Frontal cortex (tissue), 4 donors: Measurements from ENCODE around the gene OR4K2. TPM values are rescaled to one million over a fixed set of nuclear protein-coding genes. Genes with fewer than 3 reads are reported as not detected.
A peak's percentile ranks its signal among the peaks of the same experiment; 100 is the strongest.
"Not testable (repeated sequence)": the region's sequence is repeated elsewhere in the genome, so short reads cannot be mapped to it uniquely, and the experiment has no call there.

Experiments
- DNase-seq, 2 donors: peaks; one replicate each; pipeline ENCODE4 v3.0.0; 2012; ENCODE audit warnings: low spot score in 2 of 2
- FAIRE-seq: peaks from 2 replicates; lab custom pipeline; 2012; peaks lifted over from hg19 to GRCh38; lab: Jason Lieb, UNC
- total RNA-seq: library from RNA; depleted of rRNA; stranded (reverse); fragments of >200 nt; gene quantifications from one replicate; pipeline ENCODE4 v1.2.3, GENCODE V29; 2014
- donor health status: control.
- donor health status: control.
- donor health status: control.

Gene OR4K2, protein sequence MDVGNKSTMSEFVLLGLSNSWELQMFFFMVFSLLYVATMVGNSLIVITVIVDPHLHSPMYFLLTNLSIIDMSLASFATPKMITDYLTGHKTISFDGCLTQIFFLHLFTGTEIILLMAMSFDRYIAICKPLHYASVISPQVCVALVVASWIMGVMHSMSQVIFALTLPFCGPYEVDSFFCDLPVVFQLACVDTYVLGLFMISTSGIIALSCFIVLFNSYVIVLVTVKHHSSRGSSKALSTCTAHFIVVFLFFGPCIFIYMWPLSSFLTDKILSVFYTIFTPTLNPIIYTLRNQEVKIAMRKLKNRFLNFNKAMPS
- not detected for total RNA-seq

DNA sequence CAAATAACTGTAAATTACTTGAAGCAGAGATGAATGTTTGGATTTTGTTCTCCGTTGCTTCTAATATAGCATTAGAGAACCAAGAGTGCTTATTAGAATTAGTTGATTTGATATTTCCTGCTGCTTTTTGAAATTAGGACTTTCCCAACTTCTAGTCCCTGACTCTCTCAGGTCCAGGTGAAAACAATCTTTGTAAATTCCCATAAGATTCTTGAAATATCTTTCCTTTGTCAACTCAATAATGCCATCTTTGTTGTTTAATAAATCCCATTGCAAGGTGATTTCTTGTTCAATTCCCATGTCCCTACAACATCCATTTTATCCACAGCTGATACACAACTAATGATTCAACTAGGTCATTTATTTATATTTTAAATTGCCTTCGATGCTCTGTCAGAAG, at the start of gene OR4K2:
TSS of gene OR4K2 (plus strand) at position 301 of the 400 bp plus-strand sequence. CDS start 1,126 bp downstream, outside the sequence.
- FAIRE-seq, result no peak
- no peak for DNase-seq

DNA sequence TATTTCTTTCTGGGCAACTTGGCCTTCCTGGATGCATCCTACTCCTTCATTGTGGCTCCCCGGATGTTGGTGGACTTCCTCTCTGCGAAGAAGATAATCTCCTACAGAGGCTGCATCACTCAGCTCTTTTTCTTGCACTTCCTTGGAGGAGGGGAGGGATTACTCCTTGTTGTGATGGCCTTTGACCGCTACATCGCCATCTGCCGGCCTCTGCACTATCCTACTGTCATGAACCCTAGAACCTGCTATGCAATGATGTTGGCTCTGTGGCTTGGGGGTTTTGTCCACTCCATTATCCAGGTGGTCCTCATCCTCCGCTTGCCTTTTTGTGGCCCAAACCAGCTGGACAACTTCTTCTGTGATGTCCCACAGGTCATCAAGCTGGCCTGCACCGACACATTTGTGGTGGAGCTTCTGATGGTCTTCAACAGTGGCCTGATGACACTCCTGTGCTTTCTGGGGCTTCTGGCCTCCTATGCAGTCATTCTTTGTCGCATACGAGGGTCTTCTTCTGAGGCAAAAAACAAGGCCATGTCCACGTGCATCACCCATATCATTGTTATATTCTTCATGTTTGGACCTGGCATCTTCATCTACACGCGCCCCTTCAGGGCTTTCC, 47.2 kb upstream of the OR4K2 start:
- not testable (repeated sequence) for DNase-seq

DNA sequence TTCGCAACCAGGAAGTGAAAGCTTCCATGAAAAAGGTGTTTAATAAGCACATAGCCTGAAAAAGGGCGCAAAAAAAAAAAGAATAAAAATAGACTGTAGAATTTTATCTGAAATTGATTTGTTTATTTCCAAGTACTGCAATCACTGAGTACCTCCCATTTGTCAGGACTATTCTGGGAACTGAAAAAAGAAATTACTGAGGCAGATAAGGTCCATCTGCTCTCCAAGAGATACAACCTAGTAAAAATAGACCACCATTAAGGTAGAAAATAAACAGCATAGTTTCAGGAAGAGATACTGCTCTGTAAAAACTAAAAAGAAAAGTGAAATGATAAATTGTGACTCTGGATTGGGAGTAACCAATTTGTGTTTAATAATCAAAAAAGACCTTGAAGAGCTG, 46.6 kb upstream of the OR4K2 start:
- FAIRE-seq (no peak), DNase-seq (no peak)

More for the DNA sequence above, 47.2 kb upstream of the OR4K2 start:
- FAIRE-seq, result not testable (repeated sequence)

DNA sequence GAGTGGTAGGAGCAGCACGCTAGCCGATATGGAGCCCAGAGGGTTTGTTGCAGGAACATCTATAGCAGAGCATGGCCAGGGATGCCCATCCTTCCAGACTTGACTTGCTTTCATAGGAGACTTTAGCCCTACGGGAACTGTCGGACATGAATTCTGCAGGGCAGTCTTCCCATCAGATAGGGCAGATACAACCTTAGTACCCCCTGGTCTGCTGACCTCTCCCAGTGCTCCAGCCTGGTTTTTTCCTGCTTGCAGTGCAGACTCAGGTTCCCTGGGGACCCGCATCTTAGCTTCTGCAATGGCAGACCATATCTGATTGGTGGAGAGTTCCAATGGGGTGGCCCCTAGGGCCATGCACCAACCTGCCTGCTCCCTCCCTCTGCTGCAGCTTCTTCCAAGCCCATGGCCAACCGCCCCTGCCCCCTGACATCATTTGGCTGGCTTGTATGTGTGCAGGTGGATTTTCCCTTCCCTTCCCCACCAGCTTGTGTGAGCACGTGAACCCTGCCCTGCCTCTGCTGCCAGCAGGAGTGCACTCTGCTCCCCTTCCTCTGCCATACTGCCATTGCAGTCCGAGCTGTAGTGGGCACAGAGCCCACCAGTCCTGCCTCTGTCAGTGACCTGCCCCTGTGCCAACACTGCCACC, 40.6 kb upstream of the OR4K2 start:
- DNase-seq, FAIRE-seq: not testable (repeated sequence)

DNA sequence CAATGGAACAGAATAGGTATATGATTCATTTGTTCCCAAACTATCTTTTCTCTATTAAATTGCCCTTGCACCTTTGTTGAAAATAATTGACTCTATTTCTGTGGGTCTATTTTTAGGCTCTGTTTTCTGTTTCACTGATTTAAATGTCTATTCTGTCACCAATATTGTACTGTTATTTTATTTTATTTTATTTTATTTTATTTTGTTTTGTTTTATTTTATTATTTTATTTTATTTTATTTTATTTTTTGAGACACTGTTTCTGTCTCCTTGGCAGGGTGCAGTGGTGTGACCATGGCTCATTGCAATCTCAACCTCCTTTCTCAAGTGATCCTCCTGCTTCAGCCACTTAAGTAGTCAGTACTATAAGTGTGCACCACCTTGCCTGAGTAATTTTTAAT, 36.5 kb upstream of the OR4K2 start:
- DNase-seq (no peak), FAIRE-seq (peak; percentile 57)

DNA sequence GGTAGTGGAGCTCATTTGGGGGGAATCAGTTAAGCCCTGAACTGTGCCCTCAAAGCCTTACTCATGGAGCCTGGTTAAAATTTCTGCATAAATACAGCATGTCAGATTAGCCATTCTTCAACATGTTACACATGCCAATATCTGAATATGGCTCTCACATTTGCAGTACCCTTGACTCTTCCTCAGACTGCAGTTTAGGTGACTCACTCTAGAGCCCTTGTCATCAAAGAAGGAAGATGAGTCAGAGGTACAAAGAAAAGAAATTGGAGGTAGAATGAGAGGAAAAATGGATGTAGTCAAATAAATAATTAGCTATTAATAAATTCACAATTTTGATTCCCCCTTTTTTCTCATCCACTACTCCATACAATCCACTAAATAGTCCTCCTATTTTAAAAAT, 23.6 kb upstream of the OR4K2 start:
- no peak for DNase-seq
- FAIRE-seq, result no peak

DNA sequence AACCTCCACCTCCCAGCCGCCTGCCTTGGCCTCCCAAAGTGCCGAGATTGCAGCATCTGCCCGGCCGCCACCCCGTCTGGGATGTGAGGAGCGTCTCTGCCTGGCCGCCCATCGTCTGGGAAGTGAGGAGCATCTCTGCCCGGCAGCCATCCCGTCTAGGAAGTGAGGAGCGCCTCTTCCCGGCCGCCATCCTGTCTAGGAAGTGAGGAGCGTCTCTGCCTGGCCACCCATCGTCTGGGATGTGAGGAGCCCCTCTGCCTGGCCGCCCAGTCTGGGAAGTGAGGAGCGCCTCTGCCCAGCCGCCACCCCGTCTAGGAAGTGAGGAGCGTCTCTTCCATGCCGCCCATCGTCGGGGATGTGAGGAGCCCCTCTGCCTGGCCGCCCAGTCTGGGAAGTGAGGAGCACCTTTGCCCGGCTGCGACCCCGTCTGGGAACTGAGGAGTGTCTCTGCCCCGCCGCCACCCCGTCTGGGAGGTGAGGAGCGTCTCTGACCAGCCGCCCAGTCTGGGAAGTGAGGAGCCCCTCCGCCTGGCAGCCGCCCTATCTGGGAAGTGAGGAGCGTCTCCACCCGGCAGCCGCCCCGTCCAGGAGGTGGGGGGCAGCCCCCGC, 8.8 kb upstream of the OR4K2 start:
- not testable (repeated sequence) for FAIRE-seq, DNase-seq

DNA sequence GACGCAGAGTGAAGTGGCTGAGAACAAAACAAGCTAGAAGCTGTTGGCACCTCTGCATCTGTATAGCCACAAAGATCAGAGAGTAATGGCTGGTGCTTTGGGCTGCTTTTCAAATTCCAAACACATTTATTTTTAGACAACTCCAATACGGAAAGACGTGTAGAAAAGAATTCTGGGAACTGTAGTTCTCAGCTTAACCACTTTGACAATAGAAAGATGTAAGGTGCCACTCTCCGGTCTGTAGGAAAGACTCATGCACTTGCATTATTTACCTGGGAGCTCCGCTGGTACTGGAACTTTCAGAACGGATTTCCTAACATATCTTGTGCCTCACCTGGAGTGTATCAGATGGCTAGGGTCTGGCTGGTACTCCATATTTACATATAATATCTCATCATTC, 1.8 kb upstream of the OR4K2 start:
- no peak for FAIRE-seq
- no peak for DNase-seq

DNA sequence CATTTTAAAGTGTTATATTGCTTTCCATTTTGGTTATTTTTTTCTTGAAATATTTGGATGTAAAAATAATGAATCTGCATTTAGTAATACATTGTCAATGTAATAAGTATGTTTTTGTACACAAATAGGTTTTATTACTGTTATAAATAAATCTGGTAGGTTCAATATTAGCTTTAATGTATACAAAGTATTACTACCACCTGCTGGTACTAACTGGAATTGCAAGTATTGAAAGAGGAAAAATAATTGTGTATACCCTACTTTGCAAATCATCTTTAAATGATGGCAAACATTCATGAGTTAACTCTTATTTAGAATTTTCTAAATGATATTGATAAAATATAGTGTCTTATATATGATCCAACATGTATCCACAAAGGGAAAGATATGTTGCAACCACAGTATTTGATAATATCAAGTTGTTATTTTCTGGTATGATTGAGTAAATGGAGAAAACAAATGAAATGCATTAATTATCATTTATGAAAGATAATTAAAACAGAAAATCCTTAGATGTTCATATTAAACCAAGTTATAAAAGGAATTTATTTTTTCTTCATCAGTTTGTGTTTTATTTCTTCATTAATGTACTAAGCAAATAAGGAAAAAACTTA, 3.2 kb downstream of the OR4K2 start:
- FAIRE-seq (peak; percentile 98), DNase-seq (no peak)

DNA sequence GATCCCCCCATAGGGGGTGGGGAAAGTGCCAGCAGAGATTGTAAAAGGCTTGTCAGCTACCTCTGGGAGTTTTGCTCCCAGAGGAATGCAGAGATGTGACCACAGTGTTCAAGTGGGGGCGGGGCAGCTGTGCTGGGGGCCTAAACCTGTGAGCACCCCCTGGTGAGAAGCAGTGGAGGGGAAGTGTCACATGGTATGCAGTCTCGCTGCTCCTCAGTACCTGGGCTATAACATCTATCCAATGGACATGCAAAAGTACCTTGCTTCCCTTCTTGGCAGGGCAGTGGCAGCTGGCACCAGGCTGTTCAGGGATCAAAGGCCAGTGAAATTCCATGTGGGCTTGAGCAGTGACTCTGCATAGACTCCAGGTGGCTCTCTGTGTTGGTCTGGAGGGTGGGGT, 20.3 kb downstream of the OR4K2 start:
- no peak for DNase-seq
- no peak for FAIRE-seq

DNA sequence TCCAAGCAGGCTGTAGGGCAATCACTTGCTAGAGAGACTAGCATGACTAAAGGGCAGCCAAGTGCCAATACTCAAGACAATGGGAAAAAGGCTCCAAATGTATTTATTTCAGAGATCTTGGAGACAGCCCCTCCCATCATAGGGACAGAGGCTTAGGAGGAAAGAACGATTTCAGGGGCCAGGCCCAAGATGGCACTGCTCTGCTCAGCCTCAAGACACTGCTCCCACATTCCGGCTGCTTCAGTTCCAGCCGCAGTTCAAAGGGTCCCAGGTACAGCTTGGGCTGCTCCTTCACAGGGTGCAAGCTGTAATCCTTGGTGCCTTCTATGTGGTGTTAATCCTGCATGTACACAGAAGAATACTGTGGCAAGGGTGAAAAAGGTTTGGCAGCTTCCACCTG, 26.1 kb downstream of the OR4K2 start:
- no peak for FAIRE-seq
- no peak for DNase-seq

DNA sequence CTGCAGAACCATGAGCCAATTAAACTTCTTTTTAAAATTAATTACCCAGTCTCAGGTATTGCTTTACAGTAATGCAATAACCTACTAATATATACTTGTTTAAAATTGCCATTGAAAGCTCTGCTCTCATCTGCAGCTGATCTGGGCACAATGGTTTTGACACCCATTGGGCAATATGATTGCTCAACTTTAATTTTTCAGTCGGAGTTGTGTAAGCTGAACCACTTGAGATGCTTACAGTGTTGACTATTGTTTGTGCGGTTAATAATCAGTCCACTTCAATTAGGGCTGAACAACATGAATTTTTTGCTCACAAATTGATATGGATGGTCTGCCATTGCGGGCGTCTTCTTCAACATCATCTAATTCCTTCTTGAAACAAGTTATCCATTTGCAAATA, 27.5 kb downstream of the OR4K2 start:
- no peak for DNase-seq
- FAIRE-seq, result no peak

DNA sequence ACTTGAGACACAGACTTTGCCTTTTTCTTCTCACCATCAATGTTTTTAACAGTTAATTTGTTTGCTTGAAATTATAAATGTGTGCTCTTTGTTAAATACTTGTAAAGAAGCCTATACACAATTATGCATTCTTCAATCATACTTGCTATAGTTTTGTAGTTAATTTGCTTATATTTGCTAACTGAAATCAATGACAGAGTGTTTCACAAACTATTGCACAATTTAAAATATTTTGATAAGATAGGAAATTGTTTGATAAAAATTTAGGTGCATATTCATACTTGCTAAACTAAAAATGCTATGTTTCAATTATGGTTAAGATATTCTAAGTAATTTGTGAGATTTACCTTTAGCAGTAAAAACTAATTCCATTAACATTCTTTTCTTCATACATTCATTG, 31.7 kb downstream of the OR4K2 start:
- DNase-seq (no peak), FAIRE-seq (no peak)

DNA sequence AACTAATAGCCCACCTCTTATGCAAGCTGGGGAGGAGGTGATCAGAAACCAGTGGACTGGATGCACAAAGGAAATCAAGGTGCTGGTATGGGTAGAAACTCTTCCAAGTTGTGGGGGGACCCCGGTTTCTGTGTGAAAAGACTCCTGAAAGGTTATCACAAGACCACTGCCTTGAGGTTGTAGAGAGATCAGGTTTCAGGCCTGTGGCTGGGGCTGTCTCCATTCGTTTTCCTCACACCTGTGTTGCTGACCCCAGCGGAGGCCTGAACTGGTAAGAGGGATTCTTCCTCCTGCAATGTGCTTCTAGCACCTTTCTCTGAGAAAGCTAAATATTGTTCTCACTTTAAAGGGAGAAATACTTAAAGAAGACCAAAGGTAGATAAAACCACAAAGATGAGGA, 36.2 kb downstream of the OR4K2 start:
- no peak for FAIRE-seq
- no peak for DNase-seq

DNA sequence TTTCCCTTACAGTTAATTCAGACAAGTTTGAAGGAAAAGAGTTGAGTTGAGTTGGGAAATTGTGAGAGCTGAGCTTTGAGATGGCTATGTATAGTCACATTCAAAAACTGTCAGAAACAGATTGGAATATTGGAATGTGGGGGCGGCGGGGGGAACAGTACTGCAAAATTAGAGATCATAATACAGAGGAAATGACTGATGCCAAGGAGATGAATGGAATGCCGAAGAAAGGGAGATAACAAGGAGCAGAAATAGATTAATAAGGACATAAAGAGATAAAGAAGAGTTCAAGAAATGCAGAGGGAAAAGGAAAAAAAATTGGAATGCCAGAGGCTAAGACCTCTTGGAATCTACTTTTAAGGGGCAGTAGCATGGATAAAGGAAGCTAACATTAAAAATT, 42.3 kb downstream of the OR4K2 start:
- DNase-seq, result no peak
- FAIRE-seq, result no peak

DNA sequence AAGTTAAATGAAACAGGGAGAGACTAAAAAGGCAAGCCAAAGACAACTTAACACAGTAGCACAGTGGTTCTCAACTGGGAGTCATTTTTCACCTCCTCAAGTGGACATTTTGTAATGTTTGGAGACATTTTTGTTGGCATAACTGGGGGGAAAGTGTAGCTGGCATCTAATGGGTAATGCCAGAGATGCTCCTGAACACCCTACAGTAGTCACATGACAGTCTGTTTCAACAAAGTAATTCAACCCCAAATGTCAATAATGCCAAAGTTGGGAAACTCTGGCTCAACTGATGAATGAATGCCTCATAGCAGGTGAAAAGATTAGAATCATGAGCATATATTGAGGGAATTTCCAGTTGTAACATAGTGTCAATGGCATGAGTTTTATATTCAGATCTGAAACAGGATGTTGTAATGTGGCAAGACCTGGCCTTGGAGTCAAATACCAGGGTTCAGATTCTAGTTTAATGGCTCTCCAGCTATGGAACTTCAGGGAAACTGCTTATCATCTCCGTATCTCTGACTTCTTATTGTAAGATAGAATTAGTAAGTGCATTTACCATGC, 43.1 kb downstream of the OR4K2 start:
- FAIRE-seq, result no peak
- no peak for DNase-seq

DNA sequence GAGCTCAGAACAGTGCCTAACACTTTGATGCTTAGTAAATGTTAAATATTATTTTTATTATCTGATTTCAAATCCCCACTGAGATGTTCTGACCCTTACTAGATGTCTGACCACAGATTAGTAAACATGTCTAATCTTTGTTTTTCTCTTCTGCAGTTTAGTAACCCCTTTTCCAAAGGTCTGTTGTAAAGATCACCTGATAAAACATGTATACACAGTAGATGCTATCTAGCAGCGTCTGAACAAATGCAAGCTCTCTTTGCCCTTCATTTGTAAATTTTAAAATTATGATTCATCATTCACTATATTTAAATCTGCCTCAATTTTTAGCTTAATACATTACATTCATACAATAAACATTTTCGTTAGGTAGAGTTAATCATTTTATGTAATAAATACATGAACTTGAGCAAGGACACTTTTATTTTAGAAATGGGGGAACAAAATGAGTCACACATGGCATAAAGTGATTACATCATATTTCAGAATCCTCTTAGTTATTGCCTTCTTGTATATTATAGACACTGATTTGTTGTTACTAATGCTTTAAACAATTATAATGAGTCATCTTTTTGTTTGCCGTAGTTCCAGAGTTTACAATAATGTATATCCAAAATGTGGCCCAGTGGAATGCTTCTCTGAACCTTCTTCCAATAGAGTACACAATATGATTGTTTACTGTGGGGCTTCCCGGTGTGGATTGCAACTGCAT, 43.8 kb downstream of the OR4K2 start:
- FAIRE-seq (no peak), DNase-seq (no peak)

DNA sequence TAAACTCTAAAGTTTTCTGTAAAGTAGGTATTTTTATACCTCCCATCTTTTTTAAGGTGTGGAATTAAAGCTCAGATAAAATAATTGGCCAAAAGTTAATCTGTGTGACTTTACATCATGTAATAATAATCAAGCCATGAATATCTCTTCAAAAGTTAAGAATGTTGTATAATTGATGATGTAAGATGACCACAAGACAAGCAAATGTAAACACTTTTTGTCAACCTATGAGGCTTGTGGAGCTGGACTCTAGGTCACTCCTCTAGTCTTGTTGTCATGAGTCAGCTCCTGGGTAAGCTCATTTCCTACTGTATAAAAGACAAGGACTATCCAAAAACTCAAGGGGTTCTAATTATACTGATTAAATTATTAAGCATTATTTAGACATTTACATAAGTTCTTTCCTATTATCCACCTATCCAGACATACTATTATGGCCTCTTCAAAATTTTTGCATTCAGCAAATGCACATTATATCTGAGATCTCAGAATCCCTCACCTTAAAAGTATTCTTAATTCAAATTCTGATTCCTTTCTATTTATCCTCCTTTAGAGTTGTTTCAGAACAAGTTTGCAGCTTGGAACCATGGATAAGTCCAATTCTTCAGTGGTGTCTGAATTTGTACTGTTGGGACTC, 45.2 kb downstream of the OR4K2 start, which contains the start of gene OR4K5:
TSS of gene OR4K5 (plus strand) at position 587 of the 637 bp plus-strand sequence. CDS start at position 587, 0 bp downstream.
- FAIRE-seq, result no peak
- DNase-seq, result no peak

DNA sequence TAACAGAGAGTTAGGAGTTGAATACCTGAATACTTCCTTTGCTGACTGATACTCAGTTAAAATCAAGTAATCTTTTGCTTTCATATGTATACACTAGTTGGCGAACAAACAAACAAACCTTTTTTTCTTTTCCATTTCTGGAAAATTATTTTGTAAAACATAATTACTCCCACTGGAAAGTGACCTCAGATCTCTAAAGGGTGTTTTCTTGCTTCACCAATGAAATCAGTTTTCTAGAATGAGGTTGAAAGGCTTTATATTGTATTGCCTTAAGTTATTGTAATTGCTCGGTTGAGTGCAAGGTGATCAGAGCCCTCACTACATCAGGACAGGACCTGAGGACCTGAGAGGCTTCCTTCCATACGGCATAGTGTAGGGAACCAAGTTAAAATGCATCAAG, 55.7 kb downstream of the OR4K2 start, which contains the start of gene OR4K1:
TSS of gene OR4K1 (plus strand) at position 301 of the 400 bp plus-strand sequence. CDS start 4,750 bp downstream, outside the sequence.
- DNase-seq (no peak), FAIRE-seq (no peak)
